Dedifferentiated amniotic fluid mesenchymal stem cell (primary cell): ENCODE data around the gene CRELD2.

Experiments used
- DNase-seq: peaks from one replicate; pipeline ENCODE4 v3.0.0-alpha.2; 2016; ENCODE audit errors: extremely low spot score

The CRELD2 gene

DNA sequence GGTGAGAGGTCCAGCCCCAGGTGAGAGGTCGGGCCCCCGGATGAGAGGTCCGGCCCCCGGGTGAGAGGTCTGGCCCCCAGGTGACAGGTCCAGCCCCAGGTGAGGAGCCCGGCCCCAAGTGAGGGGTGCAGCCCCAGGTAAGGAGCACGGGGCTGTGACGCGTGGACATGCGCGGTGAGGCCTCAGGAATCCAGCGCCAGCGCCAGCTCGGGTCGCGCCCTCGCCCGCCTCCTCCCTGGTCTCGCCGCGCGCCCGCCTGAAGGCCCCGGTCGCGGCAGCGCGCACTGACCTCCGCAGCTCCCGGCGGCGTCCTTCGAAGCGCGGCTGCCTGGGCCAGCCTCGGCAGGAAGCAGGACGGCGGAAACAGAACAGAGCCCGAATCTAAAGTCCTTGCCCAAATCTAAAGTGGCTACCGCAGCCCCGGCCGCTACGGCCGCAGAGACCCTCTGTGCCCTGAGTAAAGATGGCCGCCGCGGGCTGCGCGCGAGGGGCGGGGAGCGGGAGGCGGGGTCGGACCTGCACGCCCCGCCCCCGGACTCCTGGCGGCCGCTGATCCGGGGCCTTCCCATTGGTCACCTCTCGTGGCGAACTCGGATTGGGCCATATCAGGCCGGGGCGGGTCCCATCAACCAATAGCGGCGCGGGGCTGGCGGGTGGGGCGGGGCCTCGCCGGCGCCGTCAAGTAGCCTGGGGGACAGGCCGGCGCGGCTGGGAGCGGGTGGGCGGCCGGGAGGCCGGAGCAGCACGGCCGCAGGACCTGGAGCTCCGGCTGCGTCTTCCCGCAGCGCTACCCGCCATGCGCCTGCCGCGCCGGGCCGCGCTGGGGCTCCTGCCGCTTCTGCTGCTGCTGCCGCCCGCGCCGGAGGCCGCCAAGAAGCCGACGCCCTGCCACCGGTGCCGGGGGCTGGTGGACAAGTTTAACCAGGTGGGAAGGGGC, at the start of gene CRELD2, which contains the start of gene ALG12:
TSS of gene CRELD2 (plus strand) at position 661 of the 937 bp plus-strand sequence. CDS start at position 797, 136 bp downstream.
TSS of gene ALG12 (minus strand) at position 465 of the 937 bp plus-strand sequence. CDS start 4,673 bp downstream, outside the sequence.
- DNase-seq = peak; percentile 96

DNA sequence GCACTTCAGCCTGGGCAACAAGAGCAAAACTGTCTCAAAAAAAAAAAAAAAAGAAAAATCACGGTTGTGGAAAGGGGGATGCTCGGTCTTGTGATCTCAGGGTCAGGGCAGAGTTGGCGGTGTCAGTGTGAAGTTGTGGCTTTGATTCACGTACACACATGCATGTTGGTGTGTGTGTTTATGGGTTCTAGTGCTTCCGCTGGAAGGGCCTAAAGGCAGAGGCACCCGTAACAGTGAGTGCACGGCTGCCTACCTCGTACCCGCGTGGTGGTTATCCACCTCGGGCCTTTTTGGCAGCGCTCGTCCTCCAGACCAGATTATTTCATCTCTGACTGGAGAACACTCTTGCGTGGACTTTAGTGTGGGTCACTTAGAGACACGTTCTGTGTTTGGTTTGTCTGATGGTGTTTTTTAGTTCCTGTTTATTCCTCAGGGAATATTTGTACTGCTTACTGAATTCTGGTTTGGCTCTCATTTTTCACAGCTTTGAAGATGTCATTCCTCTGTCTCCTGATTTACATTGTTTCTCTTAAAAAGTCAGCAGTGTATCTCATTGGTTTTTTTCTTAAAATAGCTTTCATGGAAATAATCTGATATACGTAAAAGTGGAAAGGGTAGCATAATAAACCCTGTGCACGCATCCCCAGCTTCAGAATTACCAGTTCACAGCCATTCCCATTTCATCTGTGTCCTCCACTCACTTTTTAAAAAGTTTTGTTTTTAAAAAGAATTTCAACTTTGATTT, 49.2 kb upstream of the CRELD2 start:
- DNase-seq = no peak

DNA sequence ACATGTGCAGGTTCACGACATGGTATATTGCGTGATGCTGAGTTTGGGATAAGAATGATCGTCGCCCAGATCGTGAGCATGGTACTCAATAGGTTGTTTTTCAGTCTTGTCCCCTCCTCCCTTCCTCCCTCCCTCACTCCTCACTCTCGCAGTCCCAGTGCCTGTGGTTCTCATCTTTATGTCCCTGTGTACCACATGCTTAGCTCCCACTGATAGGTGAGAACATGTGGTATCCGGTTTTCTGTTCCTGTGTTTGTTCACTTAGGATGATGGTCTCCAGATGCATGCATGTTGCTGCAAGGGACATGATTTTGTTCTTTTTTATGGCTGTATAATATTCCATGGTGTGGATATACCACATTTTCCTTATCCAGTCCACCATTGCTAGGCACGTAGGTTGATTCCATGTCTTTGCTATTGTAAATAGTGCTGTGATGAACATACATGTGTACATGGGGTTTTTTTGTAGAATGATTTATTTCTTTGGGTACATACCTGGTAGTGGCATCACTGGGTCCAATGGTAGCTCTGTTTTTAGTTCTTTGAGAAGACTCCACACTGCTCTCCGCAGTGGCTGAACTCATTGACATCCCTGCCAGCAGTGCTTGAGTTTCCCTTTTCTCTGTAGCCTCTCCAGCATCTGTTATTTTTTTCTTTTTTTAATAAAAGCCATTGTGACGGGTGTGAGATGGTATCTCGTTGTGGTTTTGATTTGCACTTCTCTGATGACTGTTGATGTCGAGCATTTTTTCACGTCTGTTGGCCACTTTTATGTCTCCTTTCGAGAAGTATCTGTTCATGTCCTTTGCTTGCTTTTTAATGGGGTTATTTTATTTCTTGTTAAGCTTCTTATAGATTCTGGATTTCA, 48.4 kb upstream of the CRELD2 start:
- DNase-seq = no peak

GRCh38 chr22:49871482-49871881, 47.0 kb upstream of the CRELD2 start:
- DNase-seq = no peak

GRCh38 chr22:49872347-49872746, 46.1 kb upstream of the CRELD2 start:
- no peak for DNase-seq

DNA sequence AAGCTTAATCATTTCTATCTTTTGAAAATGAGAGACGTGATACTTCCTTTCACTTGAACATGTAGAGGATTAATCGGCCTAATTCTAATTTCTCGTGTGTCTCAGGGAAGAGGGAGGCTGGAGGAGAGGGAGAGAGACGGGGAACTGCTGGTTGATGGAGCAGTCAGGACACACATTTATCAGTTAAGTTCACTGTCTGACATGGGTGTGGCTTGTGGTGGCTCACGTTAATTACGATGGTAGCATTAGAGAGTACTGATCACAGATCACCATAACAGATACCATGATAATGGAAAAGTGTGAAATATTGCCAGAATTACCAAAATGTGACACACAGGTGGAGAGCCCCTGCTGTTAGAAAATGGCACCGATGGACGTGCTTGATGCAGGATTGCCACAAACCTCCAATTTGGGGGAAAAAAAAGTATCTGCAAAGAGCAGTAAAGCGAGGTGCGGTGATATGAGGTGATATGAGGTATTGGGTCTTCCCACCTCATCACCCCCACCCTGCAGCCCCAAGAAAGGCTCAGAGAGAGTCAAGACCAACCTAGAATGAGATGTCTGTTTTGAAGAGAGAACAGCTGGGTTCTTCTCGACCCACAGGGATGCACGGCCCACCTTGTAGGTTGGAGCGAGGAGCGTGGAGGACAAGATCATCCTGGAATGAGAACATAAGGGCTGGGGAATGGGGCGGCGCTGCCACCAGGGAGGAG, 45.0 kb upstream of the CRELD2 start:
- no peak for DNase-seq

GRCh38 chr22:49877642-49878041, 40.8 kb upstream of the CRELD2 start:
- DNase-seq = no peak

DNA sequence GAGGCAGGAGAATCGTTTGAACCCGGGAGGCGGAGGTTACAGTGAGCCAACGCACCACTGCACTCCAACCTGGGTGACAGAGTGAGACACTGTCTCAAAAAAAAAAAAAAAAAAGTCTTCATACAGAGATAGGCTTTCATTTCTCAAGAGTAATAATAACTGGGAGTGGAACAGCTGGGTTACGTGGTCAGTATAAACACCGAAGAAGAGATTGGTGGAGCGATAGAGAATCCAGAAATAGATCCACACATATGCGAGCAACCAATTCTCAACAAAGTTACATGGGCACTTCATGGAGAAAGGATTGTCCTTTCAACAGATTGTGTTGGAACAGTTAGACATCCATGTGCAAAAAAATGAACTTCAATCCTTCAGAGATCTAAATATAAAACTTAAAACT, 40.2 kb upstream of the CRELD2 start:
- no peak for DNase-seq

DNA sequence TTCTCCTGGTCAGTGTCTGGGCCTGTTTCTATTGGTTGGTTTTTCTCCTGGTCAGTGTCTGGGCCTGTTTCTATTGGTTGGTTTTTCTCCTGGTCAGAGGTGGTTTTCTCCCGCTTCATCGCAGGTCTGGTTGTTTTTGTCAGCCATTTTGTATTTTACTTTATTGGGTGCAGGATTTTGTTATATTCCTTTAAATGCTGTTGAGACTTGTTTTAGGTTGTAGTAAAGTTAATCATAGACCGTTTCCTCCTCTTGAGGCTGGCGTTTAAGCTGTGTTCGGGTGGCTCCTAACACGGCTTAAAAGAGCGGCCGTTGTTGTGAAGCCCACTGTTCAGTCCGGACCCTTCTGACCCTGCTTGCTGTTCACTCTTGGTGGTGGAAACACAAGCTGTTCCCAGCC, 38.6 kb upstream of the CRELD2 start:
- no peak for DNase-seq

DNA sequence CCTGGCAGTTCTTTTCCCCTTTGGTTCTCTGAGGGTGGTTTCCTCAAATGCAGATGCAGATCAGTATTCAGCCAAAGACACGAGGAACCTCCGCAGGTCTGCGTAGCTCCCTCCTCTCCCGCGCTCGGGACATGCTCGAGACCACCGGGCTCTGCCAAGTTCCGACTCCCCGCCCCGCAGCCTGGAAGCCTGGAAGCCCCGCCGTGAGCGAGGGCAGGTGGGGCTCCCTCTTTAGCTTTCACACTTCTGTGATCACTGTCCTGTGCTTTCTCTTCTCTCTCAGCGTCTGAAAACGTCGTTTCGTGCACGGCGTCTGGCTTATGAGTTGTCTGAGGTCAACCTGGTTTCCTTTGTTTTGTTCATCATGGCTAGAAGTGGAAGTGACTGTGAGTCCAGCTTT, 38.2 kb upstream of the CRELD2 start:
- no peak for DNase-seq

DNA sequence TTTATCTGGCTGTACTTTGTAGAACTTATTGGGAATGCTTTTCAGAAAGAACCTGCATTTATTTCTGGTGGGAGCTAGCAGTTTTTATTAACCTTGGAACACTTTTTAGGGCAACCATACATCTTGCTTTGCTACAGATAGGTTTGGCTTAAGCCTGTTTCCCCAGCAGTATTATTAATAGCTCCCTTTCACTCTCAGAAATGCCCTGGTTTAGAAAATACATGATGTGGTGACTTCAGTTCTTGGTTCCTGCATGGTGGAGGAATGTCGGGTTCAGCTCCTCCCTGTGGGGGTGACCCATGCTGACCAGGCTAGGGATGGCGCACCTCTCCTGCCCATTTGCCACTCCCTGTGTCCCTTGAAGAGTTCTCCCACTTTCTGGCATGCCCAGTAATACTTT, 36.6 kb upstream of the CRELD2 start:
- no peak for DNase-seq

GRCh38 chr22:49882519-49883293, 35.7 kb upstream of the CRELD2 start:
- no peak for DNase-seq

DNA sequence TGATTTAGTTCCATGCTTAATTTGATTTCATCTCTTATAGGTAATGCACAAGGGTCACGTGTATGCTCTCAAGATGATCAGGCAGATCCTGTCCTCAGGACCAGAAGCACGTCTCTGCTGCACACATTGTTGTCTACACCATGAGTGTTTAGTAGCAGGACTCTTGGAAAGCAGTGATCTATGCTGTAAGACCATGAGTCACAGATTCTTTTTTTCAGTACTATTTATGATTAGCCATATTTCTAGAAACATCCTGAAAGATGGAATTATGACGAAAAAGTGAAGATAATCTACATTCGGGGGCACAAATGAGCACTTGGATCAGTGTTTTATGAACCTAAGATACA, 35.2 kb upstream of the CRELD2 start:
- no peak for DNase-seq

DNA sequence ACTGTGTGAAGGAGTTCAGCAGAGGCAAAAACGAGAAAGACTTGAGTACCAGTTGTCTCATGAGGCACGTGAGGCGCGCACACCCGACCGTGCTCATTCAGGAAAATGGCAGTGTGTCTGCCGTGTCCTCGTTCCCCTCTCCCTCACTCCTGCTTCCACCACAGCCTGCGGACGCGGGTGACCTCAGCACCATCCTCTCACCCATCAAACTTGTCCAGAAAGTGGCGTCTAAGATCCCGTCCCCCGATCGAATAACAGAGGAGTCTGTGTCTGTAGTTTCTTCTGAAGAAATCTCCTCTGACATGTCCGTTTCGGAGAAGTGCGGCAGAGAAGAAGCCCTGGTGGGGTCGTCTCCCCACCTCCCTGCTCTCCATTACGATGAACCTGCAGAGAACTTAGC, 34.4 kb upstream of the CRELD2 start:
- DNase-seq = no peak

DNA sequence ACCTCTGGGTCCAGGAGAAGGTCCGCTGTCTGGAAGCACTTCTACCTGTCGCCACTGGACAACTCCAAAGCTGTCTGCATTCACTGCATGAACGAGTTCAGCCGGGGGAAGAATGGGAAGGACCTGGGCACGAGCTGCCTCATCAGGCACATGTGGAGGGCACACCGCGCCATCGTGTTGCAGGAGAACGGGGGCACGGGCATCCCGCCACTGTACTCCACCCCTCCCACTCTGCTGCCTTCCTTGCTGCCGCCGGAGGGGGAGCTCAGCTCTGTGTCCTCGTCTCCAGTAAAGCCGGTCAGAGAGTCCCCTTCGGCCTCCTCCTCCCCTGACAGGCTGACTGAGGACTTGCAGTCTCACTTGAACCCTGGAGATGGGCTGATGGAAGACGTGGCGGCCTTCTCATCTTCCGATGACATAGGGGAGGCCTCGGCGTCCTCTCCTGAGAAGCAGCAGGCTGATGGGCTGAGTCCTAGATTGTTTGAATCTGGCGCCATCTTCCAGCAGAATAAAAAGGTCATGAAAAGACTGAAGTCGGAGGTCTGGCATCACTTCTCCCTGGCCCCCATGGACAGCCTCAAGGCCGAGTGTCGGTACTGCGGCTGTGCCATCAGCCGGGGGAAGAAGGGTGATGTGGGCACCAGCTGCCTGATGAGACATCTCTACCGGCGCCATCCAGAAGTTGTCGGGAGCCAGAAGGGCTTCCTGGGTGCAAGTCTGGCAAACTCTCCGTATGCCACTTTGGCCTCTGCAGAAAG, 33.8 kb upstream of the CRELD2 start:
- no peak for DNase-seq

- DNase-seq = no peak
Measured at GRCh38 chr22:49885281-49885680, 33.2 kb upstream of the CRELD2 start.

- DNase-seq = no peak
Measured at GRCh38 chr22:49885881-49886280, 32.6 kb upstream of the CRELD2 start.

DNA sequence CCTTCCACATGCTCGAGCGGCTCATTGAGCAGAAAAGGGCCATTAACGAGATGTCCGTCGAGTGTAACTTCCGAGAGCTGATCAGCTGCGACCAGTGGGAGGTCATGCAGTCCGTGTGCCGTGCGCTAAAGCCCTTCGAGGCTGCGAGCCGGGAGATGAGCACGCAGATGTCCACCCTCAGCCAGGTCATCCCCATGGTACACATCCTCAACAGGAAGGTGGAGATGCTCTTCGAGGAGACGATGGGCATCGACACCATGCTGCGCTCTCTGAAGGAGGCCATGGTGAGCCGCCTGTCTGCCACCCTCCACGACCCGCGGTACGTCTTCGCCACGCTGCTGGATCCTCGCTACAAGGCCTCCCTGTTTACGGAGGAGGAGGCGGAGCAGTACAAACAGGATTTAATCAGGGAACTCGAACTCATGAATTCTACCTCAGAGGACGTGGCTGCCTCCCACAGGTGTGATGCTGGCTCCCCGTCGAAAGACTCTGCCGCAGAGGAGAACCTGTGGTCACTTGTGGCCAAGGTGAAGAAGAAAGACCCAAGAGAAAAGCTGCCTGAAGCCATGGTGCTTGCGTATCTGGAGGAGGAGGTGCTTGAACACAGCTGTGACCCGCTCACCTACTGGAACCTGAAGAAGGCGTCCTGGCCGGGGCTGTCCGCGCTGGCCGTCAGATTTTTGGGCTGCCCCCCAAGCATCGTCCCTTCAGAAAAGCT, 31.9 kb upstream of the CRELD2 start:
- DNase-seq = no peak

DNA sequence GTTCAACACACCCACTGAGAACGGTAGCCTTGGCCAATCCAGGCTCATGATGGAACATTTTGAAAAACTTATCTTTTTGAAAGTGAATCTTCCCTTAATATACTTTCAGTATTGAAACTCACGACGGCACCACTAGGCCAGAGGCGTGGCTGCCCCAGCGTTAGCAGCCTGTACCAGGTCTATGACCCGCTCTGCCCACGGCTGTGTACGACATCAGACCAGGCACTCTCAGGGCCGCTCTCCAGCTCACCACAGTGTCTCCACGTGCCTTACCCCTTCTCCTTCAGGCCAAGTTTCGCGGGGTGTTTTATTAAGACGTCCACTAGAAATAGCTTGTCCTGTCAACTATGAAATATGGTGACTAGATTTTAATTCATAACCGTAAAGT, 31.4 kb upstream of the CRELD2 start:
- no peak for DNase-seq
